HepG2 (cell line): ENCODE measurements around the gene PEAK1. TPM values are rescaled to one million over a fixed set of nuclear protein-coding genes. Genes with fewer than 3 reads are reported as not detected.

ENCODE experiments used
- ATAC-seq: fragments of 200-7000 bp; cut with Tn5 transposase; 3 replicates; pipeline ENCODE4 v1.9.1; 2020; ENCODE audit warnings: mild to moderate bottlenecking, moderate library complexity
- BruUV-seq: library from RNA; stranded (reverse); fragments of 400-500 nt; replicated peaks from 2 replicates; lab custom pipeline; 2021; lab: Mats Ljungman, UMichigan
- CTCF ChIA-PET: fragments of 300-600 bp; formaldehyde crosslinking; extraction: SDS; loops from one replicate; lab custom pipeline; 2021; ENCODE audit warnings: low total read pairs, inconsistent platforms, low intra/inter-chr PET ratio; lab: Yijun Ruan, JAX
- POLR2A ChIA-PET: fragments of 350-600 bp; sonication (Branson Sonifier 250); formaldehyde crosslinking; loops from one replicate; lab custom pipeline; 2020; ENCODE audit warnings: antibody characterized with exemption, inconsistent platforms; lab: Yijun Ruan, JAX
- DNase-seq: peaks from one replicate; pipeline ENCODE4 v3.0.0-alpha.2; 2015; ENCODE audit warnings: low spot score
- FAIRE-seq: peaks from 3 replicates; lab custom pipeline; 2011; peaks lifted over from hg19 to GRCh38; lab: Jason Lieb, UNC
- H2AFZ ChIP-seq: one replicate; pipeline ENCODE4 v1.6.1; 2011; ENCODE audit warnings: low read length, inconsistent platforms
- H3K27ac ChIP-seq: fragments of 300-600 bp; 3 replicates; pipeline ENCODE4 v1.8.0; 2011; ENCODE audit warnings: mixed run types, mild to moderate bottlenecking, mixed read lengths, low read length, inconsistent platforms; ENCODE audit not compliant: insufficient read depth; ENCODE audit errors: extremely low read length
- H3K27me3 ChIP-seq, 2 experiments: fragments of 200-600 bp in 1 of 2; 2 replicates in 1 of 2; 3 replicates in 1 of 2; pipeline versions ENCODE4 v1.6.0 to v1.8.0; 2011; ENCODE audit warnings: low read length in 2 of 2, mild to moderate bottlenecking in 2 of 2, moderate library complexity in 2 of 2, inconsistent platforms in 1 of 2; ENCODE audit not compliant: insufficient read depth in 2 of 2, control insufficient read depth in 1 of 2
- H3K36me3 ChIP-seq, 2 experiments: fragments of 200-600 bp in 1 of 2; replicated peaks in 1 of 2; 2 replicates in 1 of 2; 3 replicates in 1 of 2; pipeline versions ENCODE4 v1.5.1 to v1.8.0; 2011; ENCODE audit warnings: low read length in 2 of 2, inconsistent platforms in 1 of 2; ENCODE audit not compliant: insufficient read depth in 2 of 2, control insufficient read depth in 1 of 2
- H3K4me1 ChIP-seq: 2 replicates; pipeline ENCODE4 v1.5.1; 2012; ENCODE audit warnings: low read length, inconsistent platforms; ENCODE audit not compliant: insufficient read depth
- H3K4me2 ChIP-seq: 2 replicates; pipeline ENCODE4 v1.6.0; 2011; ENCODE audit warnings: low read depth, low read length, inconsistent platforms
- H3K4me3 ChIP-seq, 3 experiments: fragments of 200-600 bp in 1 of 3; sonication (generic), shearing (Covaris generic) in 1 of 3; replicated peaks in 1 of 3; 2 replicates each; pipeline ENCODE4 v1.5.1; 2011 to 2016; ENCODE audit warnings: low read length in 3 of 3, inconsistent platforms in 2 of 3, low read depth in 2 of 3, mild to moderate bottlenecking in 2 of 3, control low read depth in 1 of 3, mixed read lengths in 1 of 3; ENCODE audit not compliant: insufficient read depth in 1 of 3
- H3K79me2 ChIP-seq: one replicate; pipeline ENCODE4 v1.6.1; 2011; ENCODE audit warnings: low read length, inconsistent platforms; ENCODE audit not compliant: insufficient read depth
- H3K9ac ChIP-seq: 2 replicates; pipeline ENCODE4 v1.6.0; 2011; ENCODE audit warnings: mild to moderate bottlenecking, low read depth, low read length, inconsistent platforms; ENCODE audit not compliant: insufficient read depth
- H3K9me3 ChIP-seq: 2 replicates; pipeline ENCODE4 v1.5.1; 2012; ENCODE audit warnings: mild to moderate bottlenecking, low read length
- H4K20me1 ChIP-seq: 2 replicates; pipeline ENCODE4 v1.6.0; 2011; ENCODE audit warnings: inconsistent platforms, mild to moderate bottlenecking, low read length, moderate library complexity; ENCODE audit not compliant: insufficient read depth
- ASH2L ChIP-seq: fragments of 300-600, 200-600 bp; sonication (generic); IDR thresholded peaks from 2 replicates; pipeline ENCODE4 v1.7.0; 2017; ENCODE audit warnings: low read depth, mild to moderate bottlenecking, moderate library complexity, mixed read lengths, low read length; ENCODE audit not compliant: insufficient read length
- MED8 ChIP-seq: sonication (generic); formaldehyde crosslinking; IDR thresholded peaks from 2 replicates; pipeline ENCODE4 v1.8.1; 2023; ENCODE audit warnings: mild to moderate bottlenecking, missing genetic modification reagents; ENCODE audit not compliant: insufficient replicate concordance
- NFIC ChIP-seq: IDR thresholded peaks from 2 replicates; pipeline ENCODE4 v1.6.1; 2012; ENCODE audit warnings: mild to moderate bottlenecking, low read length, inconsistent platforms
- NR2C2 ChIP-seq: sonication (generic); formaldehyde crosslinking; IDR thresholded peaks from 2 replicates; pipeline ENCODE4 v1.4.0; 2020; ENCODE audit warnings: missing genetic modification reagents, mild to moderate bottlenecking, moderate library complexity, borderline replicate concordance
- TBL1XR1 ChIP-seq: fragments of 150-350 bp; IDR thresholded peaks from 2 replicates; pipeline ENCODE4 v1.6.1; 2014; ENCODE audit warnings: borderline replicate concordance, low read length; ENCODE audit not compliant: partially characterized antibody
- TIGD3 ChIP-seq: sonication (generic); formaldehyde crosslinking; IDR thresholded peaks from 2 replicates; pipeline ENCODE4 v1.5.1; 2020; ENCODE audit warnings: mild to moderate bottlenecking, missing genetic modification reagents, borderline replicate concordance
- ZNF318 ChIP-seq: sonication (generic); formaldehyde crosslinking; IDR thresholded peaks from 2 replicates; pipeline ENCODE4 v1.4.0; 2020; ENCODE audit warnings: mild to moderate bottlenecking, missing genetic modification reagents
- ZNF790 ChIP-seq: sonication (generic); formaldehyde crosslinking; IDR thresholded peaks from 2 replicates; pipeline ENCODE4 v1.8.0; 2022; ENCODE audit warnings: missing genetic modification reagents, mild to moderate bottlenecking, borderline replicate concordance
- ZNF841 ChIP-seq: sonication (generic); formaldehyde crosslinking; IDR thresholded peaks from 2 replicates; pipeline ENCODE4 v1.8.1; 2023; ENCODE audit warnings: missing genetic modification reagents, borderline replicate concordance
- WGBS: methylation state at CpG from one replicate; pipeline ENCODE4 v1.1.6; 2017; ENCODE audit warnings: low lambda C conversion rate; 5-methylcytosine and 5-hydroxymethylcytosine counted together
- in situ Hi-C: cut with HindIII; loops from 2 replicates; pipeline ENCODE4 v1.10.0; 2017; ENCODE audit warnings: low pct_unique_long_range_greater_than_20kb; ENCODE audit not compliant: extremely low pct_ligation_motif_present
- intact Hi-C: fragments of 100-400 bp; cut with micrococcal nuclease; formaldehyde crosslinking; loops from one replicate; pipeline ENCODE4 v1.10.0; 2022; ENCODE audit not compliant: unreplicated experiment
- polyA plus RNA-seq, 8 experiments: library from polyadenylated mRNA; depleted of rRNA in 3 of 8; stranded (reverse) in 7 of 8; unstranded in 1 of 8; fragments of >200 nt; fragmentation: Illumina TruSeq in 4 of 8; extraction: Trizol in 4 of 8; gene quantifications; 2 replicates each; pipeline versions ENCODE4 v1.2.1 to v1.2.3, GENCODE V29; 2011 to 2016; ENCODE audit warnings: low read depth in 4 of 8, missing spikeins in 1 of 8, mixed read lengths in 1 of 8; ENCODE audit not compliant: insufficient read depth in 1 of 8
- total RNA-seq, 5 experiments: library from RNA; depleted of rRNA; stranded (reverse); fragments of >200 nt; fragmentation: Illumina TruSeq; extraction: Trizol; gene quantifications; 2 replicates each; pipeline ENCODE4 v1.2.3, GENCODE V29; 2016; ENCODE audit warnings: low read depth in 1 of 5
- TF ChIP-seq, protein P1 (sequence below): sonication (generic); formaldehyde crosslinking; conservative IDR thresholded peaks from 2 replicates; pipeline ENCODE4 v1.4.0; 2020; ENCODE audit warnings: mild to moderate bottlenecking, missing genetic modification reagents, moderate library complexity

The PEAK1 gene
- total and polyA plus RNA-seq, 2 of the 13 experiments (the other 11 are each of a cell fraction or from before 2014, with no cell fraction given): 6.0 to 6.6 TPM

DNA sequence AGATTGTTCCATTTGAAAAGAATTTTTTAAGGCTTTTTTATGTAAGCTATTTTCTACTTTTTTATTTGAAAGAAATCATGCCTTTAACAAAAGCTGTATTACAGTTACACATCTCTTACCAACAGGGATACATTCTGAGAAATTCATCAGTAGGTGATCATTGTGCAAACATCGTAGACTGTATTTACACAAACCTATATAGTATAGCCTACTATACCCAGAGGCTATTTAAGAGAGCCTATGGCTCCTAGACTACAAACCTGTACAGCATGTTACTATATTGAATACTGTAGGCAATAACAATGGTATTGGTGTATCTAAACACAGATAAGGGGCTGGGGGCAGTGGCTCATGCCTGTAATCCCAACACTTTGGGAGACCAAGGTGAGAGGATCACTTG lies 43.1 kb downstream of the PEAK1 start (continued):
- TF ChIP-seq, protein P1, sequence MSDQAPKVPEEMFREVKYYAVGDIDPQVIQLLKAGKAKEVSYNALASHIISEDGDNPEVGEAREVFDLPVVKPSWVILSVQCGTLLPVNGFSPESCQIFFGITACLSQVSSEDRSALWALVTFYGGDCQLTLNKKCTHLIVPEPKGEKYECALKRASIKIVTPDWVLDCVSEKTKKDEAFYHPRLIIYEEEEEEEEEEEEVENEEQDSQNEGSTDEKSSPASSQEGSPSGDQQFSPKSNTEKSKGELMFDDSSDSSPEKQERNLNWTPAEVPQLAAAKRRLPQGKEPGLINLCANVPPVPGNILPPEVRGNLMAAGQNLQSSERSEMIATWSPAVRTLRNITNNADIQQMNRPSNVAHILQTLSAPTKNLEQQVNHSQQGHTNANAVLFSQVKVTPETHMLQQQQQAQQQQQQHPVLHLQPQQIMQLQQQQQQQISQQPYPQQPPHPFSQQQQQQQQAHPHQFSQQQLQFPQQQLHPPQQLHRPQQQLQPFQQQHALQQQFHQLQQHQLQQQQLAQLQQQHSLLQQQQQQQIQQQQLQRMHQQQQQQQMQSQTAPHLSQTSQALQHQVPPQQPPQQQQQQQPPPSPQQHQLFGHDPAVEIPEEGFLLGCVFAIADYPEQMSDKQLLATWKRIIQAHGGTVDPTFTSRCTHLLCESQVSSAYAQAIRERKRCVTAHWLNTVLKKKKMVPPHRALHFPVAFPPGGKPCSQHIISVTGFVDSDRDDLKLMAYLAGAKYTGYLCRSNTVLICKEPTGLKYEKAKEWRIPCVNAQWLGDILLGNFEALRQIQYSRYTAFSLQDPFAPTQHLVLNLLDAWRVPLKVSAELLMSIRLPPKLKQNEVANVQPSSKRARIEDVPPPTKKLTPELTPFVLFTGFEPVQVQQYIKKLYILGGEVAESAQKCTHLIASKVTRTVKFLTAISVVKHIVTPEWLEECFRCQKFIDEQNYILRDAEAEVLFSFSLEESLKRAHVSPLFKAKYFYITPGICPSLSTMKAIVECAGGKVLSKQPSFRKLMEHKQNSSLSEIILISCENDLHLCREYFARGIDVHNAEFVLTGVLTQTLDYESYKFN (CRISPR knock-in tag): no peak
- TF ChIP-seq ASH2L (no peak), TBL1XR1 (no peak), ZNF790 (CRISPR knock-in tag) (no peak), NFIC (no peak), ZNF841 (CRISPR knock-in tag) (no peak), MED8 (CRISPR knock-in tag) (no peak), NR2C2 (no peak)

- Histone ChIP-seq H3K4me3 (no peak overlapping the region), H3K27ac (no peak overlapping the region), H2AFZ (no peak overlapping the region), H4K20me1 (no peaks in the 10 kb centered on the region), H3K4me1 (no peaks in the 10 kb centered on the region; the same call in 1 of the 2 replicates), H3K9ac (no peak overlapping the region), H3K27me3 (no peaks in the 10 kb centered on the region), H3K79me2 (peaks cover 13% of the 10 kb centered on the region), H3K9me3 (no peaks in the 10 kb centered on the region), H3K4me2 (no peak overlapping the region), H3K36me3 (no peaks in the 10 kb centered on the region)
- FAIRE-seq: no peak
- WGBS: 100% methylated on average over 1 of the region's 1 CpG
- no peak for DNase-seq
- ATAC-seq: no peak
- ChIA-PET POLR2A (no interaction called here), CTCF (no interaction called here)
- in situ Hi-C loops (no loop called here), intact Hi-C loops (no loop called here)
- BruUV-seq: no TSS peak
- TF ChIP-seq TIGD3 (CRISPR knock-in tag) (no peak), ZNF318 (CRISPR knock-in tag) (no peak)
These were observed 44.8 kb downstream of the PEAK1 start for GRCh38 chr15:77375133-77375532.
